ENCODE measurements around the gene C2orf74.
"Not testable (repeated sequence)": the region's sequence is repeated elsewhere in the genome, so short reads cannot be mapped to it uniquely, and the experiment has no call there.

C2orf74 gene

GRCh38 chr2:61161888-61162287 lies at the start of gene C2orf74:
Gene C2orf74, plus strand, starts transcription at chr2:61162188. Its CDS starts 327 bp downstream, at chr2:61162515.
- Mint-ChIP-seq H3K27ac (no peak within 1 kb of the TSS), H3K36me3 (peaks cover 57% of the 10 kb centered on the region), H3K4me1 (peaks cover 15% of the 10 kb centered on the region), H3K27me3 (no peaks in the 10 kb centered on the region), H3K4me3 (no peak within 1 kb of the TSS), H3K9me3 (peaks cover 4% of the 10 kb centered on the region)
- ATAC-seq = no peak

GRCh38 chr2:61114147-61114546 lies 47.8 kb upstream of the C2orf74 start:
- peaks cover 24% of the 10 kb centered on the region for H3K36me3 Mint-ChIP-seq
- no peaks in the 10 kb centered on the region for H3K27me3 Mint-ChIP-seq
- no peaks in the 10 kb centered on the region for H3K4me1 Mint-ChIP-seq
- H3K4me3 Mint-ChIP-seq = no peak overlapping the region
- no peak for ATAC-seq
- no peak overlapping the region for H3K27ac Mint-ChIP-seq
- H3K9me3 Mint-ChIP-seq = peaks cover 5% of the 10 kb centered on the region

- Mint-ChIP-seq H3K27me3 (no peaks in the 10 kb centered on the region), H3K4me1 (no peaks in the 10 kb centered on the region), H3K36me3 (peaks cover 30% of the 10 kb centered on the region), H3K27ac (no peak overlapping the region), H3K9me3 (peaks cover 5% of the 10 kb centered on the region), H3K4me3 (no peak overlapping the region)
- ATAC-seq = no peak
Observed at GRCh38 chr2:61116302-61116701, 45.7 kb upstream of the C2orf74 start.

- ATAC-seq = no peak
- H3K36me3 Mint-ChIP-seq = peaks cover 24% of the 10 kb centered on the region
- H3K4me3 Mint-ChIP-seq = no peak overlapping the region
- peaks cover 5% of the 10 kb centered on the region for H3K9me3 Mint-ChIP-seq
- H3K4me1 Mint-ChIP-seq = no peaks in the 10 kb centered on the region
- no peaks in the 10 kb centered on the region for H3K27me3 Mint-ChIP-seq
- H3K27ac Mint-ChIP-seq = no peak overlapping the region
Observed at GRCh38 chr2:61117534-61117933, 44.5 kb upstream of the C2orf74 start.

GRCh38 chr2:61125123-61125710 lies 36.8 kb upstream of the C2orf74 start:
- Mint-ChIP-seq H3K4me1 (peaks cover 5% of the 10 kb centered on the region), H3K27ac (no peak overlapping the region), H3K36me3 (peaks cover 7% of the 10 kb centered on the region), H3K27me3 (no peaks in the 10 kb centered on the region), H3K9me3 (no peaks in the 10 kb centered on the region), H3K4me3 (no peak overlapping the region)
- peak; percentile 62 for ATAC-seq

- no peak overlapping the region for H3K4me3 Mint-ChIP-seq
- H3K36me3 Mint-ChIP-seq = peaks cover under 1% of the 10 kb centered on the region
- H3K4me1 Mint-ChIP-seq = peaks cover 5% of the 10 kb centered on the region
- no peak overlapping the region for H3K27ac Mint-ChIP-seq
- H3K9me3 Mint-ChIP-seq = no peaks in the 10 kb centered on the region
- no peaks in the 10 kb centered on the region for H3K27me3 Mint-ChIP-seq
- ATAC-seq = no peak
Observed at GRCh38 chr2:61125798-61126197, 36.2 kb upstream of the C2orf74 start.

DNA sequence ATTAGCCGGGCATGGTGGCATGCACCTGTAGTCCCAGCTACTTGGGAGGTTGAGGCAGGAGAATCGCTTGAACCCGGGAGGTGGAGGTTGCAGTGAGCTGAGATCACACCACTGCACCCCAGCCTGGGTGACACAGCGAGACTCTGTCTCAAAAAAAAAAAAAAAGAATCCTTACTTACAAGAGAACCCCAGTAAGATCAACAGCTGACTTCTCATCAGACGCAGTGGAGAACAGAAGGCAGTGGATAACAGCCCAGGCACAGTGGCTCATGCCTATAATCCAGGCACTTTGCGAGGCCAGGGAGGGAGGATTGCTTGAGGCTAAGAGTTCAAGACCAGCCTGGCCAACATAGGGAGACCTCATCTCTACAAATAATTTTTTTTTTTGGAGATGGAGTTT lies 33.9 kb upstream of the C2orf74 start:
- H3K4me3 Mint-ChIP-seq, H3K9me3 Mint-ChIP-seq, H3K36me3 Mint-ChIP-seq, ATAC-seq, H3K27me3 Mint-ChIP-seq, H3K4me1 Mint-ChIP-seq, H3K27ac Mint-ChIP-seq: not testable (repeated sequence)

DNA sequence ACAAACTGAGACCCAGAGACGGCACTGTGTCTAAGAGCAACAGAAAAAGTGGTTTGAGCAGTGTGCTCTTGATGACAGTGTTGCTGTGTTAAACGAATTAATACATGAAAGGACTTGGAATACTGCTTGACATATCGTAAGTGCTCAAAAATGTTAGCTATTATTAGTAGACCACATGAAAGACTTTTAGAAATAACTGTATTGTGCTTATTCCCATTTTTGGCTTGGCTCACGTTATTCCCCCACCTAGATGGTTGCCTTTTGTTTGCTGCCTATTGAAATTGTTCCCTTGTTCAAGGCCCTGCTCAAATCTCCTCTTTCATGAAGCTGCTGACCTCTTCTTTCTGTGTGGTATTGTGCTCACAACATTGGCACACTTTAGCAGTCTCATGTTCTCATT lies 27.8 kb upstream of the C2orf74 start:
- ATAC-seq = no peak
- H3K4me1 Mint-ChIP-seq = peaks cover 4% of the 10 kb centered on the region
- no peaks in the 10 kb centered on the region for H3K9me3 Mint-ChIP-seq
- no peaks in the 10 kb centered on the region for H3K27me3 Mint-ChIP-seq
- no peak overlapping the region for H3K4me3 Mint-ChIP-seq
- H3K27ac Mint-ChIP-seq = no peak overlapping the region
- H3K36me3 Mint-ChIP-seq = no peaks in the 10 kb centered on the region

DNA sequence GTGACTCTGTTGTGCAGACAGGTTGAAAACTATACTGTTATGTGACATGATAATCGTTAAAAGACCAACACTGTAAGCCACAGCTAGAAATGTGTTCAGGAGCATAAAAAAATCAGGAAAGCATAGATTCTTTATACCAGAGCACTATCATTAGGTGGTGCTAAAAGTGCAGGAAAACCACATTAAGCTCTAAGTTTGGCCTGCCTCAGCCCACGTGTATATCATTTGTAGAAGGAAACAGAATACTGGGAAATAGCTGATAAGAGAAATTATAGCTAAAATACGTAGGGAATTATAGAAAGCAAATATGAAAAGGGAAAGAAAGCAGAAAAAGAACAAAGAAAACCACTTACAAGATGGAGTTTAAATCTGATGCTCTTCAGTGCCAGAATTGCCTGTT lies 26.5 kb upstream of the C2orf74 start:
- ATAC-seq = no peak
- no peak overlapping the region for H3K27ac Mint-ChIP-seq
- no peak overlapping the region for H3K4me3 Mint-ChIP-seq
- H3K4me1 Mint-ChIP-seq = peaks cover 6% of the 10 kb centered on the region
- H3K36me3 Mint-ChIP-seq = no peaks in the 10 kb centered on the region
- no peaks in the 10 kb centered on the region for H3K27me3 Mint-ChIP-seq
- no peaks in the 10 kb centered on the region for H3K9me3 Mint-ChIP-seq

DNA sequence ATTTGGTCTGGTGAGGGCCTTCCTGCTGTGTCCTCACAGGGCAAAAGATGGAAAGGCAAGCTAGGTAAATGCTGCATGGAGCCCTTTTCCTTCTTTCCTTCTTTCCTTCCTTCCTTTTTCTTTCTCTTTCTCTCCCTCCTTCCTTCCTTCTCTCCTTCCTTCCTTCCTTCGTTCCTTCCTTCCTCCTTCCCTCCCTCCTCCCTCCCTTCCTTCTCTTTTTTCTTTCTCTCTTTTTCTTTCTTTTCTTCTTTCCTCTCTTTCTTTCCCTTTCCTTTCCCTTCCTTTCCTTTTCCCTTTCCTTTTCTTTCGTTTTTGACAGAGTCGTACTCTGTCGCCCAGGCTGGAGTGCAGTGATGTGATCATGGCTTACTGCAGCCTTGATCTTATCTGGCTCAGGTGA lies 23.1 kb upstream of the C2orf74 start:
- peaks cover 6% of the 10 kb centered on the region for H3K4me1 Mint-ChIP-seq
- H3K27me3 Mint-ChIP-seq = no peaks in the 10 kb centered on the region
- no peak overlapping the region for H3K27ac Mint-ChIP-seq
- H3K4me3 Mint-ChIP-seq = no peak overlapping the region
- peaks cover 8% of the 10 kb centered on the region for H3K36me3 Mint-ChIP-seq
- ATAC-seq = no peak
- no peaks in the 10 kb centered on the region for H3K9me3 Mint-ChIP-seq

- no peak overlapping the region for H3K27ac Mint-ChIP-seq
- no peaks in the 10 kb centered on the region for H3K9me3 Mint-ChIP-seq
- H3K4me3 Mint-ChIP-seq = no peak overlapping the region
- no peaks in the 10 kb centered on the region for H3K27me3 Mint-ChIP-seq
- peaks cover 8% of the 10 kb centered on the region for H3K36me3 Mint-ChIP-seq
- H3K4me1 Mint-ChIP-seq = peaks cover 6% of the 10 kb centered on the region
- no peak for ATAC-seq
Observed at GRCh38 chr2:61141151-61141550, 20.8 kb upstream of the C2orf74 start.

- no peaks in the 10 kb centered on the region for H3K9me3 Mint-ChIP-seq
- H3K27me3 Mint-ChIP-seq = no peaks in the 10 kb centered on the region
- H3K4me1 Mint-ChIP-seq = no peaks in the 10 kb centered on the region
- peak; percentile 92 for ATAC-seq
- H3K27ac Mint-ChIP-seq = peak overlapping the region; percentile 78
- H3K36me3 Mint-ChIP-seq = peaks cover 17% of the 10 kb centered on the region
- peak overlapping the region; percentile 93 for H3K4me3 Mint-ChIP-seq
Observed at GRCh38 chr2:61144697-61145268, 17.2 kb upstream of the C2orf74 start.

GRCh38 chr2:61145990-61146389 lies 16.0 kb upstream of the C2orf74 start:
- H3K36me3 Mint-ChIP-seq = peaks cover 23% of the 10 kb centered on the region
- no peaks in the 10 kb centered on the region for H3K9me3 Mint-ChIP-seq
- peaks cover 8% of the 10 kb centered on the region for H3K4me1 Mint-ChIP-seq
- no peak for ATAC-seq
- peak overlapping the region; percentile 78 for H3K27ac Mint-ChIP-seq
- no peaks in the 10 kb centered on the region for H3K27me3 Mint-ChIP-seq
- H3K4me3 Mint-ChIP-seq = peak overlapping the region; percentile 72

DNA sequence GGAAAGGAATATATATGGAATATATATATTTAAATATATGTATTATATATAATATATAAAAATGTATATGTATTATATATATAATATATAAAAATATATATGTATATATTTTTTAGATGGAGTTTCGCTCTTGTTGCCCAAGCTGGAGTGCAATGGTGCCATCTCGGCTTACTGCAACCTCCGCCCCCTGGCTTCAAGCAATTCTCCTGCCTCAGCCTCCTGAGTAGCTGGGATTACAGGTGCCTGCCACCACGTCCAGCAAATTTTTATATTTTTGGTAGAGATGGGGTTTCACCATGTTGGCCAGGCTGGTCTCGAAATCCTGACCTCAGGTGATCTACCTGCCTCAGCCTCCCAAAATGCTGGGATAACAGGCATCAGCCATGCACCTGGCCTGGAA lies 13.9 kb upstream of the C2orf74 start:
- H3K9me3 Mint-ChIP-seq, ATAC-seq, H3K27me3 Mint-ChIP-seq, H3K4me3 Mint-ChIP-seq, H3K27ac Mint-ChIP-seq, H3K4me1 Mint-ChIP-seq: not testable (repeated sequence)
- H3K36me3 Mint-ChIP-seq = peaks cover 15% of the 10 kb centered on the region

GRCh38 chr2:61149074-61149473 lies 12.9 kb upstream of the C2orf74 start:
- H3K27me3 Mint-ChIP-seq = no peaks in the 10 kb centered on the region
- no peak for ATAC-seq
- H3K36me3 Mint-ChIP-seq = peaks cover 15% of the 10 kb centered on the region
- no peak overlapping the region for H3K27ac Mint-ChIP-seq
- H3K4me3 Mint-ChIP-seq = no peak overlapping the region
- peaks cover 8% of the 10 kb centered on the region for H3K4me1 Mint-ChIP-seq
- no peaks in the 10 kb centered on the region for H3K9me3 Mint-ChIP-seq

- no peaks in the 10 kb centered on the region for H3K27me3 Mint-ChIP-seq
- H3K9me3 Mint-ChIP-seq = no peaks in the 10 kb centered on the region
- H3K36me3 Mint-ChIP-seq = peaks cover 15% of the 10 kb centered on the region
- H3K4me3 Mint-ChIP-seq = no peak overlapping the region
- no peak overlapping the region for H3K27ac Mint-ChIP-seq
- H3K4me1 Mint-ChIP-seq = peaks cover 8% of the 10 kb centered on the region
- ATAC-seq = no peak
Observed at GRCh38 chr2:61151436-61151835, 10.6 kb upstream of the C2orf74 start.

Measured in stimulated activated memory B cell treated with anti-CD40 and anti-IgM and Interleukin-4, amounts not matched to agents 10 μg/mL and 1 μg/mL and 100 μg/mL, for 72 hours (primary cell).